ENCODE measurements around the gene A1CF.
"Not testable (repeated sequence)": the region's sequence is repeated elsewhere in the genome, so short reads cannot be mapped to it uniquely, and the experiment has no call there.

DNA sequence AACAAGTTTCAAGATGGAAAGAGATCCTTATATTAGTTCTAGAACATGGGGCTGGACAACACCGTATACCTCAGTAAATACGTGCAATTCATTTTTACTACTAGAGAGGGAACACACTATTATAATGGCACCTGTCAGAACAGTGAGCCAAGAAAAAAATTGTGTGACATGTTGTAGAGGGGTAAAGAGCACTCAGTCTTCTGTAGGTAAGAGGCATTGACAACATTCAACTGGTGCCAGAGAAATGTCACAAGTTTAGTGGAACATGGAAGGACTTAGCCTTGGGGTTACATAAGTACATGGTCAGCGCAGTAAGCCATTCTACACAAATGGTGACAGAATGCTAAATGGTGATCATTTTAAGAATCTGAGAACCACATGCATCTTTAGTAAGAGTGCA is 113.4 kb downstream of the A1CF start:
- TF ChIP-seq EP300, POLR2A (IDR thresholded peaks at IDR 0.05): not testable (repeated sequence)
- TF ChIP-seq, protein P1, sequence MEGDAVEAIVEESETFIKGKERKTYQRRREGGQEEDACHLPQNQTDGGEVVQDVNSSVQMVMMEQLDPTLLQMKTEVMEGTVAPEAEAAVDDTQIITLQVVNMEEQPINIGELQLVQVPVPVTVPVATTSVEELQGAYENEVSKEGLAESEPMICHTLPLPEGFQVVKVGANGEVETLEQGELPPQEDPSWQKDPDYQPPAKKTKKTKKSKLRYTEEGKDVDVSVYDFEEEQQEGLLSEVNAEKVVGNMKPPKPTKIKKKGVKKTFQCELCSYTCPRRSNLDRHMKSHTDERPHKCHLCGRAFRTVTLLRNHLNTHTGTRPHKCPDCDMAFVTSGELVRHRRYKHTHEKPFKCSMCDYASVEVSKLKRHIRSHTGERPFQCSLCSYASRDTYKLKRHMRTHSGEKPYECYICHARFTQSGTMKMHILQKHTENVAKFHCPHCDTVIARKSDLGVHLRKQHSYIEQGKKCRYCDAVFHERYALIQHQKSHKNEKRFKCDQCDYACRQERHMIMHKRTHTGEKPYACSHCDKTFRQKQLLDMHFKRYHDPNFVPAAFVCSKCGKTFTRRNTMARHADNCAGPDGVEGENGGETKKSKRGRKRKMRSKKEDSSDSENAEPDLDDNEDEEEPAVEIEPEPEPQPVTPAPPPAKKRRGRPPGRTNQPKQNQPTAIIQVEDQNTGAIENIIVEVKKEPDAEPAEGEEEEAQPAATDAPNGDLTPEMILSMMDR (IDR thresholded peaks at IDR 0.05): not testable (repeated sequence)
